A549 treated with Mapracorat at 1 μM for 4 hours (cell line): ENCODE data around the gene FAM50B. TPM values are rescaled to one million over a fixed set of nuclear protein-coding genes. Genes with fewer than 3 reads are reported as not detected.

Source experiments
- total RNA-seq: library from RNA; stranded (reverse); fragments of 200-300 nt; extraction: Qiagen RNA extraction; gene quantifications from 5 replicates; pipeline ENCODE4 v1.2.3, GENCODE V29; 2022

FAM50B gene
- total RNA-seq: 4.6 to 7.4 TPM (median 6.4 TPM) in 5 replicates

GRCh38 chr6:3848925-3849605, at the start of gene FAM50B:
TSS of gene FAM50B (plus strand) at chr6:3849373. CDS start at chr6:3849812, 439 bp downstream.

Other genes with a start within 250 kb of the FAM50B start
- 18.1 to 23.8 TPM (median 22.0 TPM) in 5 replicates for gene PXDC1, start 97.7 kb upstream of the FAM50B start, total RNA-seq
- not detected in 5 replicates for gene FAM217A, start 229.8 kb downstream of the FAM50B start, total RNA-seq